Nephron progenitor cell (in vitro differentiated cells): ENCODE measurements around the gene GSG1L.

Experiments
- DNase-seq: peaks from one replicate; pipeline ENCODE4 v3.0.0; 2021
- H3K27ac Mint-ChIP-seq: 2 replicates; pipeline ENCODE4 v1.8.0; 2021; ENCODE audit warnings: mild to moderate bottlenecking, moderate library complexity, mixed read lengths
- H3K27me3 Mint-ChIP-seq: 2 replicates; pipeline ENCODE4 v1.8.0; 2021; ENCODE audit warnings: mild to moderate bottlenecking, low read depth, mixed read lengths; ENCODE audit not compliant: poor library complexity
- H3K36me3 Mint-ChIP-seq: 2 replicates; pipeline ENCODE4 v1.8.0; 2021; ENCODE audit warnings: low read depth, mixed read lengths
- H3K4me1 Mint-ChIP-seq: 2 replicates; pipeline ENCODE4 v1.8.0; 2021; ENCODE audit warnings: mixed read lengths
- H3K4me3 Mint-ChIP-seq: 2 replicates; pipeline ENCODE4 v1.8.0; 2021; ENCODE audit warnings: mild to moderate bottlenecking, moderate library complexity, mixed read lengths
- H3K9me3 Mint-ChIP-seq: 2 replicates; pipeline ENCODE4 v1.8.0; 2021; ENCODE audit warnings: mild to moderate bottlenecking, moderate library complexity, mixed read lengths
- CTCF ChIP-seq: fragments of 200-600 bp; sonication (generic); IDR thresholded peaks from 2 replicates; pipeline ENCODE4 v1.5.0; 2021; ENCODE audit warnings: antibody characterized with exemption

GSG1L gene

GRCh38 chr16:28041615-28042014 is 21.9 kb downstream of the GSG1L start:
- DNase-seq: no peak
- H3K27me3 Mint-ChIP-seq: peaks cover 8% of the 10 kb centered on the region
- peaks cover 8% of the 10 kb centered on the region for H3K4me1 Mint-ChIP-seq
- H3K9me3 Mint-ChIP-seq: peaks cover 1% of the 10 kb centered on the region
- H3K36me3 Mint-ChIP-seq: no peaks in the 10 kb centered on the region
- H3K4me3 Mint-ChIP-seq: no peak overlapping the region
- H3K27ac Mint-ChIP-seq: no peak overlapping the region
- no peak for TF ChIP-seq CTCF

- no peak for DNase-seq
- TF ChIP-seq CTCF: no peak
- no peaks in the 10 kb centered on the region for H3K9me3 Mint-ChIP-seq
Measured at GRCh38 chr16:28040039-28040438, 23.5 kb downstream of the GSG1L start.

GRCh38 chr16:28039493-28039892 is 24.0 kb downstream of the GSG1L start:
- Mint-ChIP-seq H3K36me3 (no peaks in the 10 kb centered on the region), H3K27ac (no peak overlapping the region), H3K9me3 (no peaks in the 10 kb centered on the region), H3K27me3 (peaks cover 8% of the 10 kb centered on the region), H3K4me1 (peaks cover 23% of the 10 kb centered on the region), H3K4me3 (no peak overlapping the region)
- no peak for DNase-seq
- no peak for TF ChIP-seq CTCF

More at GRCh38 chr16:28040039-28040438, 23.5 kb downstream of the GSG1L start:
- Mint-ChIP-seq H3K4me1 (peaks cover 23% of the 10 kb centered on the region), H3K27me3 (peaks cover 8% of the 10 kb centered on the region), H3K36me3 (no peaks in the 10 kb centered on the region), H3K4me3 (no peak overlapping the region), H3K27ac (no peak overlapping the region)

GRCh38 chr16:28038409-28038808 is 25.1 kb downstream of the GSG1L start:
- Mint-ChIP-seq H3K27me3 (peaks cover 17% of the 10 kb centered on the region), H3K4me1 (peaks cover 23% of the 10 kb centered on the region), H3K27ac (no peak overlapping the region), H3K4me3 (no peak overlapping the region), H3K9me3 (no peaks in the 10 kb centered on the region), H3K36me3 (no peaks in the 10 kb centered on the region)
- no peak for TF ChIP-seq CTCF
- no peak for DNase-seq

GRCh38 chr16:28035866-28036393 is 27.6 kb downstream of the GSG1L start:
- peaks cover 29% of the 10 kb centered on the region for H3K4me1 Mint-ChIP-seq

More at GRCh38 chr16:28035866-28036393, 27.6 kb downstream of the GSG1L start:
- Mint-ChIP-seq H3K36me3 (no peaks in the 10 kb centered on the region), H3K4me3 (peak overlapping the region; percentile 11), H3K9me3 (no peaks in the 10 kb centered on the region), H3K27me3 (peaks cover 26% of the 10 kb centered on the region), H3K27ac (peak overlapping the region; percentile 94)
- no peak for TF ChIP-seq CTCF
- no peak for DNase-seq
